Neural cell (in vitro differentiated cells): ENCODE data around the gene MAGEA6. TPM values are rescaled to one million over a fixed set of nuclear protein-coding genes. Genes with fewer than 3 reads are reported as not detected.
"Not testable (repeated sequence)": the region's sequence is repeated elsewhere in the genome, so short reads cannot be mapped to it uniquely, and the experiment has no call there.

Experiments used
- H2AFZ ChIP-seq: fragments of 200-600, 300-800 bp; sonication (generic), shearing (Covaris generic); 2 replicates; pipeline ENCODE4 v1.6.0; 2014; ENCODE audit warnings: low read depth, mild to moderate bottlenecking, antibody characterized with exemption, low read length, moderate library complexity
- H3F3A ChIP-seq: fragments of 200-600 bp; shearing (Covaris generic); 2 replicates; pipeline ENCODE4 v1.6.1; 2016; ENCODE audit warnings: mild to moderate bottlenecking, moderate library complexity, mixed read lengths, antibody characterized with exemption, low read length; ENCODE audit not compliant: insufficient read depth, poor library complexity, severe bottlenecking
- H3K27ac ChIP-seq: fragments of 200-600, 300-800 bp; sonication (generic), shearing (Covaris generic); 2 replicates; pipeline ENCODE4 v1.5.1; 2014; ENCODE audit warnings: mild to moderate bottlenecking, low read length, moderate library complexity
- H3K27me3 ChIP-seq: fragments of 300-800, 200-600 bp; sonication (generic), shearing (Covaris generic); 2 replicates; pipeline ENCODE4 v1.6.0; 2014; ENCODE audit warnings: mild to moderate bottlenecking, low read depth, low read length, moderate library complexity; ENCODE audit not compliant: insufficient read depth
- H3K36me3 ChIP-seq: fragments of 300-800, 200-600 bp; sonication (generic), shearing (Covaris generic); 2 replicates; pipeline ENCODE4 v1.5.1; 2014; ENCODE audit warnings: mild to moderate bottlenecking, antibody characterized with exemption, low read length, moderate library complexity; ENCODE audit not compliant: insufficient read depth
- H3K4me2 ChIP-seq: fragments of 300-800, 200-600 bp; sonication (generic), shearing (Covaris generic); 2 replicates; pipeline ENCODE4 v1.6.0; 2014; ENCODE audit warnings: mild to moderate bottlenecking, low read length
- H3K4me3 ChIP-seq: fragments of 300-800, 200-600 bp; sonication (generic), shearing (Covaris generic); 2 replicates; pipeline ENCODE4 v1.5.1; 2014; ENCODE audit warnings: mild to moderate bottlenecking, low read length, moderate library complexity
- H3K79me2 ChIP-seq: fragments of 200-600 bp; shearing (Covaris generic); replicated peaks from 2 replicates; pipeline ENCODE4 v1.6.0; 2014; ENCODE audit warnings: mild to moderate bottlenecking, low read length, moderate library complexity; ENCODE audit not compliant: insufficient read depth
- H3K9ac ChIP-seq: fragments of 300-800, 200-600 bp; sonication (generic), shearing (Covaris generic); 2 replicates; pipeline ENCODE4 v1.6.1; 2016; ENCODE audit warnings: mild to moderate bottlenecking, low read length, mixed read lengths
- H3K9me2 ChIP-seq: fragments of 200-600 bp; shearing (Covaris generic); 2 replicates; pipeline ENCODE4 v1.6.1; 2016; ENCODE audit warnings: mild to moderate bottlenecking, low read length, mixed read lengths; ENCODE audit not compliant: insufficient read depth
- H3K9me3 ChIP-seq: fragments of 200-600, 300-800 bp; sonication (generic), shearing (Covaris generic); 2 replicates; pipeline ENCODE4 v1.6.1; 2016; ENCODE audit warnings: mild to moderate bottlenecking, mixed run types, low read length, moderate library complexity, mixed read lengths
- H4K20me1 ChIP-seq: fragments of 200-600 bp; shearing (Covaris generic); 2 replicates; pipeline ENCODE4 v1.6.1; 2016; ENCODE audit warnings: mild to moderate bottlenecking, mixed run types; ENCODE audit not compliant: insufficient read depth
- CTCF ChIP-seq: fragments of 450-650 bp; IDR thresholded peaks from 2 replicates; pipeline ENCODE4 v1.5.1; 2014; ENCODE audit warnings: antibody characterized with exemption, mild to moderate bottlenecking, moderate library complexity; ENCODE audit not compliant: poor library complexity, severe bottlenecking
- EP300 ChIP-seq: fragments of 450-650 bp; conservative IDR thresholded peaks from 2 replicates; pipeline ENCODE4 v1.6.1; 2014; ENCODE audit warnings: antibody characterized with exemption, mild to moderate bottlenecking, moderate library complexity; ENCODE audit not compliant: poor library complexity, severe bottlenecking
- EZH2 ChIP-seq: fragments of 200-600, 300-800 bp; shearing (Covaris generic), sonication (generic); IDR thresholded peaks from 2 replicates; pipeline ENCODE4 v1.6.1; 2014; ENCODE audit warnings: antibody characterized with exemption, low read length, borderline replicate concordance, mild to moderate bottlenecking; ENCODE audit not compliant: insufficient read depth, poor library complexity, severe bottlenecking
- MXI1 ChIP-seq: fragments of 450-650 bp; conservative IDR thresholded peaks from 2 replicates; pipeline ENCODE4 v1.6.1; 2014; ENCODE audit warnings: antibody characterized with exemption, mild to moderate bottlenecking; ENCODE audit not compliant: poor library complexity, severe bottlenecking
- POLR2AphosphoS5 ChIP-seq: IDR thresholded peaks from 2 replicates; pipeline ENCODE4 v1.6.1; 2012
- RAD21 ChIP-seq: fragments of 450-650 bp; conservative IDR thresholded peaks from 2 replicates; pipeline ENCODE4 v1.6.1; 2014; ENCODE audit warnings: antibody characterized with exemption, mild to moderate bottlenecking, moderate library complexity
- REST ChIP-seq: IDR thresholded peaks from 2 replicates; pipeline ENCODE4 v1.6.1; 2012; ENCODE audit warnings: borderline replicate concordance
- SMC3 ChIP-seq: fragments of 450-650 bp; conservative IDR thresholded peaks from 2 replicates; pipeline ENCODE4 v1.6.1; 2014; ENCODE audit warnings: antibody characterized with exemption, mild to moderate bottlenecking, moderate library complexity; ENCODE audit not compliant: poor library complexity
- TAF1 ChIP-seq: IDR thresholded peaks from 2 replicates; pipeline ENCODE4 v1.6.1; 2012; ENCODE audit warnings: low read depth
- polyA plus RNA-seq: library from polyadenylated mRNA; depleted of rRNA; stranded (reverse); fragments of >200 nt; gene quantifications from 2 replicates; pipeline ENCODE4 v1.2.3, GENCODE V29; 2014

The MAGEA6 gene
- polyA plus RNA-seq, 1 donor from 2014 or later: not detected

GRCh38 chrX:152806035-152806434, 36.5 kb upstream of the MAGEA6 start:
- Histone ChIP-seq H3F3A (no peaks in the 10 kb centered on the region), H3K27me3 (no peaks in the 10 kb centered on the region), H3K36me3 (no peaks in the 10 kb centered on the region), H3K9ac (no peak overlapping the region), H3K9me3 (no peaks in the 10 kb centered on the region), H2AFZ (no peak overlapping the region), H3K9me2 (no peaks in the 10 kb centered on the region), H3K4me3 (no peak overlapping the region), H4K20me1 (no peaks in the 10 kb centered on the region), H3K4me2 (no peak overlapping the region), H3K79me2 (no peaks in the 10 kb centered on the region), H3K27ac (no peak overlapping the region)
- TF ChIP-seq MXI1: no peak
- no peak for TF ChIP-seq SMC3
- no peak for TF ChIP-seq REST
- TF ChIP-seq EP300: no peak
- TF ChIP-seq TAF1: no peak
- TF ChIP-seq POLR2AphosphoS5: no peak
- no peak for TF ChIP-seq CTCF
- no peak for TF ChIP-seq EZH2
- TF ChIP-seq RAD21: no peak

- no peaks in the 10 kb centered on the region for H3K79me2 ChIP-seq
- H3K27ac ChIP-seq: no peak overlapping the region
- TF ChIP-seq EZH2: no peak
- no peak for TF ChIP-seq TAF1
- no peak for TF ChIP-seq REST
- no peak for TF ChIP-seq EP300
- no peak for TF ChIP-seq MXI1
- no peak for TF ChIP-seq CTCF
- no peak for TF ChIP-seq POLR2AphosphoS5
- no peak for TF ChIP-seq RAD21
- no peak for TF ChIP-seq SMC3
- no peaks in the 10 kb centered on the region for H3K9me3 ChIP-seq
- no peak overlapping the region for H3K4me2 ChIP-seq
- H2AFZ ChIP-seq: no peak overlapping the region
- H3K4me3 ChIP-seq: no peak overlapping the region
- H3K27me3 ChIP-seq: no peaks in the 10 kb centered on the region
- no peaks in the 10 kb centered on the region for H3K36me3 ChIP-seq
- H3K9ac ChIP-seq: no peak overlapping the region
- H3K9me2 ChIP-seq: no peaks in the 10 kb centered on the region
- no peaks in the 10 kb centered on the region for H3F3A ChIP-seq
- no peaks in the 10 kb centered on the region for H4K20me1 ChIP-seq
These were observed 29.5 kb upstream of the MAGEA6 start for GRCh38 chrX:152798945-152799344.

GRCh38 chrX:152787062-152787461, 17.6 kb upstream of the MAGEA6 start:
- H2AFZ ChIP-seq, H3K4me2 ChIP-seq, H3K27me3 ChIP-seq, H3K27ac ChIP-seq, H4K20me1 ChIP-seq, H3K36me3 ChIP-seq, H3K9me3 ChIP-seq, H3K79me2 ChIP-seq, H3K9me2 ChIP-seq, H3F3A ChIP-seq, H3K4me3 ChIP-seq, H3K9ac ChIP-seq: not testable (repeated sequence)
